HCT116 (cell line): Measurements from ENCODE around the gene COQ3. TPM values are rescaled to one million over a fixed set of nuclear protein-coding genes. Genes with fewer than 3 reads are reported as not detected.

Source experiments
- ATAC-seq: fragments of 200-7000 bp; cut with Tn5 transposase; 2 replicates; pipeline ENCODE4 v1.9.1; 2020; ENCODE audit warnings: mild to moderate bottlenecking, moderate library complexity
- BruUV-seq: library from RNA; stranded (reverse); fragments of 400-500 nt; replicated peaks from 2 replicates; lab custom pipeline; 2021; lab: Mats Ljungman, UMichigan
- CTCF ChIA-PET: fragments of 300-600 bp; sonication (Branson Sonifier 250); formaldehyde crosslinking; loops from one replicate; lab custom pipeline; 2021; ENCODE audit warnings: antibody characterized with exemption; lab: Charles Lee
- POLR2A ChIA-PET: fragments of 300-600, 350-600 bp; sonication (Branson Sonifier 250); formaldehyde crosslinking; loops from one replicate; lab custom pipeline; 2021; ENCODE audit warnings: antibody characterized with exemption; lab: Charles Lee
- RAD21 ChIA-PET, 2 experiments: fragments of 300-600 bp; sonication (Branson Sonifier 250); formaldehyde crosslinking; loops; one replicate each; lab custom pipeline; 2023; ENCODE audit warnings: low total read pairs in 2 of 2; ENCODE audit not compliant: uncharacterized antibody in 2 of 2, unreplicated experiment in 2 of 2, low non-redundant PET in 1 of 2; lab: Charles Lee
- DNase-seq: peaks from one replicate; pipeline ENCODE4 v3.0.0-alpha.2; 2010; ENCODE audit warnings: low read depth, low spot score
- H2AFZ ChIP-seq: fragments of 200-600 bp; shearing (Covaris generic), sonication (generic); 2 replicates; pipeline ENCODE4 v1.6.1; 2017; ENCODE audit warnings: low read depth, mixed run types, mixed read lengths, antibody characterized with exemption, low read length; ENCODE audit not compliant: poor library complexity, severe bottlenecking
- H3K27ac ChIP-seq: 2 replicates; pipeline ENCODE4 v1.5.1; 2012; ENCODE audit warnings: low read depth, low read length
- H3K27me3 ChIP-seq: fragments of 200-600 bp; sonication (generic); 2 replicates; pipeline ENCODE4 v1.6.1; 2016; ENCODE audit warnings: mixed run types, low read length, mixed read lengths; ENCODE audit not compliant: insufficient read depth
- H3K36me3 ChIP-seq, 2 experiments: fragments of 200-500 bp in 1 of 2; fragments of 200-600 bp in 1 of 2; sonication (Bioruptor generic) in 1 of 2; sonication (generic) in 1 of 2; 2 replicates each; pipeline versions ENCODE4 v1.5.1 to v1.6.1; 2014 to 2016; ENCODE audit warnings: low read length in 2 of 2, inconsistent platforms in 1 of 2, mixed read lengths in 1 of 2, mixed run types in 1 of 2; ENCODE audit not compliant: insufficient read depth in 2 of 2, control insufficient read depth in 1 of 2
- H3K4me1 ChIP-seq, 2 experiments: fragments of 200-600 bp in 1 of 2; sonication (generic) in 1 of 2; 2 replicates each; pipeline versions ENCODE4 v1.5.1 to v1.6.1; 2012 to 2017; ENCODE audit warnings: low read length in 2 of 2, inconsistent platforms in 1 of 2, mild to moderate bottlenecking in 1 of 2, mixed read lengths in 1 of 2, mixed run types in 1 of 2, moderate library complexity in 1 of 2; ENCODE audit not compliant: insufficient read depth in 2 of 2, control insufficient read depth in 1 of 2
- H3K4me2 ChIP-seq: fragments of 200-600 bp; sonication (generic); 2 replicates; pipeline ENCODE4 v1.6.1; 2017; ENCODE audit warnings: mixed run types, low read length, mixed read lengths
- H3K4me3 ChIP-seq, 2 experiments: fragments of 200-600 bp in 1 of 2; sonication (generic) in 1 of 2; replicated peaks in 1 of 2; 2 replicates each; pipeline ENCODE4 v1.5.1; 2011 to 2016; ENCODE audit warnings: low read length in 2 of 2, control low read depth in 1 of 2, low read depth in 1 of 2, mild to moderate bottlenecking in 1 of 2, mixed read lengths in 1 of 2, mixed run types in 1 of 2
- H3K79me2 ChIP-seq: fragments of 200-600 bp; sonication (generic); 2 replicates; pipeline ENCODE4 v1.6.1; 2017; ENCODE audit warnings: mild to moderate bottlenecking, mixed run types, low read length, moderate library complexity, mixed read lengths; ENCODE audit not compliant: insufficient read depth
- H3K9ac ChIP-seq: fragments of 200-600 bp; sonication (generic); 2 replicates; pipeline ENCODE4 v1.6.1; 2016; ENCODE audit warnings: low read length, mixed read lengths
- H3K9me2 ChIP-seq: fragments of 200-600 bp; sonication (generic), shearing (Covaris generic); 2 replicates; pipeline ENCODE4 v1.6.1; 2017; ENCODE audit warnings: mixed run types, mild to moderate bottlenecking, moderate library complexity; ENCODE audit not compliant: insufficient read depth
- H3K9me3 ChIP-seq, 2 experiments: fragments of 200-500 bp in 1 of 2; fragments of 200-600 bp in 1 of 2; sonication (Bioruptor generic) in 1 of 2; sonication (generic) in 1 of 2; 2 replicates each; pipeline ENCODE4 v1.6.1; 2014 to 2017; ENCODE audit warnings: low read length in 2 of 2, mixed read lengths in 2 of 2, inconsistent platforms in 1 of 2, low read depth in 1 of 2, mild to moderate bottlenecking in 1 of 2, mixed run types in 1 of 2, moderate library complexity in 1 of 2; ENCODE audit not compliant: control insufficient read depth in 1 of 2, insufficient read depth in 1 of 2
- H4K20me1 ChIP-seq: fragments of 200-600 bp; sonication (generic), shearing (Covaris generic); 2 replicates; pipeline ENCODE4 v1.6.1; 2017; ENCODE audit warnings: mixed run types, mild to moderate bottlenecking, moderate library complexity; ENCODE audit not compliant: insufficient read depth
- ATF3 ChIP-seq: IDR thresholded peaks from 2 replicates; pipeline ENCODE4 v1.6.1; 2012
- CEBPB ChIP-seq: IDR thresholded peaks from 2 replicates; pipeline ENCODE4 v1.6.1; 2012; ENCODE audit warnings: low read depth
- EGR1 ChIP-seq: IDR thresholded peaks from 2 replicates; pipeline ENCODE4 v1.6.1; 2012; ENCODE audit warnings: low read depth
- ELF1 ChIP-seq: IDR thresholded peaks from 2 replicates; pipeline ENCODE4 v1.6.1; 2012; ENCODE audit warnings: low read depth, borderline replicate concordance
- EZH2 ChIP-seq: fragments of 200-600 bp; sonication (generic); IDR thresholded peaks from 2 replicates; pipeline ENCODE4 v1.6.1; 2017; ENCODE audit warnings: antibody characterized with exemption, mixed run types
- EZH2phosphoT487 ChIP-seq: fragments of 200-600 bp; IDR thresholded peaks from 2 replicates; pipeline ENCODE4 v1.6.1; 2018; ENCODE audit warnings: antibody characterized with exemption, borderline replicate concordance
- JUND ChIP-seq: IDR thresholded peaks from 2 replicates; pipeline ENCODE4 v1.6.1; 2012
- POLR2A ChIP-seq: IDR thresholded peaks from 2 replicates; pipeline ENCODE4 v1.7.0; 2011; ENCODE audit warnings: borderline replicate concordance; ENCODE audit not compliant: insufficient read depth, insufficient read length; ENCODE audit errors: extremely low read depth
- POLR2AphosphoS5 ChIP-seq: IDR thresholded peaks from 2 replicates; pipeline ENCODE4 v1.6.1; 2011; ENCODE audit warnings: mild to moderate bottlenecking, low read depth, low read length, moderate library complexity
- REST ChIP-seq: IDR thresholded peaks from 2 replicates; pipeline ENCODE4 v1.6.1; 2012; ENCODE audit warnings: low read depth
- SIN3A ChIP-seq: IDR thresholded peaks from 2 replicates; pipeline ENCODE4 v1.6.1; 2012; ENCODE audit warnings: low read depth
- SP1 ChIP-seq: IDR thresholded peaks from 2 replicates; pipeline ENCODE4 v1.6.1; 2012; ENCODE audit warnings: low read depth
- SRF ChIP-seq: IDR thresholded peaks from 2 replicates; pipeline ENCODE4 v1.6.1; 2012; ENCODE audit warnings: low read depth
- intact Hi-C: fragments of 100-400 bp; cut with micrococcal nuclease; formaldehyde crosslinking; loops from 2 replicates; pipeline ENCODE4 v1.10.0; 2022
- total RNA-seq: library from RNA; stranded (reverse); gene quantifications from one replicate; pipeline ENCODE4 v1.2.1, GENCODE V29; 2021; ENCODE audit not compliant: unreplicated experiment

COQ3 gene
- total RNA-seq, 1 experiment from 2014 or later, result 19.0 TPM

- BruUV-seq, result no TSS peak
- peaks cover 7% of the 10 kb centered on the region; the same call in 1 of the 2 replicates for H3K79me2 ChIP-seq
- no peaks in the 10 kb centered on the region for H3K36me3 ChIP-seq
- no peak overlapping the region for H3K9ac ChIP-seq
- intact Hi-C loops, result no loop called here
- ATAC-seq (no peak), DNase-seq (no peak)
- no peaks in the 10 kb centered on the region for H3K27me3 ChIP-seq
- no peaks in the 10 kb centered on the region for H3K4me1 ChIP-seq
- H3K4me2 ChIP-seq, result no peak overlapping the region
- ChIA-PET RAD21 (no interaction called here), CTCF (interaction anchor here (1.1 kb wide), 1 partner anchor 50 kb away, joined by 3 read pairs; no protein-coding TSS in a partner anchor)
- H2AFZ ChIP-seq, result no peak overlapping the region
- no peak overlapping the region for H3K27ac ChIP-seq
- no peaks in the 10 kb centered on the region for H3K9me2 ChIP-seq
- H3K4me3 ChIP-seq, result no peak overlapping the region
- no peaks in the 10 kb centered on the region for H4K20me1 ChIP-seq
- no peak for TF ChIP-seq SRF
- no peak for TF ChIP-seq POLR2A
- no peak for TF ChIP-seq POLR2AphosphoS5
- no peak for TF ChIP-seq EGR1
- no peak for TF ChIP-seq EZH2phosphoT487
- no peak for TF ChIP-seq JUND
- TF ChIP-seq SIN3A, result no peak
- TF ChIP-seq ATF3, result no peak
- no peak for TF ChIP-seq SP1
- no peak for TF ChIP-seq ELF1
- TF ChIP-seq CEBPB, result no peak
- no peak for TF ChIP-seq EZH2
- TF ChIP-seq REST, result no peak
- TF ChIP-seq, all 23 proteins: peak for 0
- POLR2A ChIA-PET, result no interaction called here
- no peaks in the 10 kb centered on the region for H3K9me3 ChIP-seq
These were observed 9.5 kb downstream of the COQ3 start for GRCh38 chr6:99384507-99384906.
